ENCODE results near the gene CTBP2. TPM values are rescaled to one million over a fixed set of nuclear protein-coding genes. Genes with fewer than 3 reads are reported as not detected.

CTBP2 gene
- total RNA-seq, 6 experiments from 2014 or later, result 70.6 to 86.9 (median 78.8) TPM

DNA sequence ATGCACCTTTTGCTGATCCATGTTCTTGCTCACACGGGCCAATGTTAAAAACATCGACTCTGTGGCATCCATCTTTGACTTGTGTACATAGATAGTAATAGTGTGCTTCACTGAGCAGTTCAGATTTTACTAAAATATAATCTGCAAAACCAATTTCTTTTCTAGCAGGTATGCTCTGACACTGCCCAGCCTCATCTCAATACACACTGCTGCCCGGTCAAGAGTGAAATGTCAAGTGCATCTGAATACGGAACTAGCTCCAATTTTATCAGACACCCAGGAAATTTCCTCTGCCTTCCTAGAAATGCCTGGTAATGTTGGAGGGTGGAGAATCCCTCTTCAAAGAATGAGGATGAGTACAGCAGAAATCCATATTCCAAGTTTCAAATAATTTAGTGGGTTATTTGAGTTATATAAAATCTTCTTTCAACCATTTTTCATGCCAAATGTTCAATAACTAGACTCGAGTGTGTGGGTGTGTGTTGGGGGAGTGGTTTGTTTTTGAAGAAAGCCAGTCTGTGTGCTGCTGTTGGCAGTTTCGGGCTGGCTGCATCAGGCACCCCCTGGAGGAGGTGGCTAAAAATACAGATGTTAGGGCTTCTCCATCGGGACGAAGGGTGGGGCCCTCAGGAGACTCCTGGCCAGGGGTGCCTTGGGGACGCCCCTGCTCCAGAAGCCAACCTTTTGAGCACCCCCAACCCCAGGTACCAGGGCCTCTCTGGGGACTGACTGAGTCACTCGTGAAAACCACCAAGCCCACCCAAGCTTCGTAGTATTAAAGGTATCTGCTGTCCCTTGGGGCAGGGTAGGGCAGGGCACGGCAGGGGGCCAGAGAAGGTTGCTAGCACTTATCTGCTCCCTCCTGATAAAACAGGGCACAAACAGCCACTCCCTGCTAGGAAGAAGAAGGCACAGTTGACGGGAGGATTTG is 15.4 kb downstream of the CTBP2 start:
- Mint-ChIP-seq H3K36me3 (ENCODE audit: low read depth) (peaks cover 11% of the 10 kb centered on the region), H3K4me1 (ENCODE audit: low read depth) (peaks cover 67% of the 10 kb centered on the region), H3K27me3 (ENCODE audit: insufficient read depth) (peaks cover 2% of the 10 kb centered on the region), H3K4me3 (no peak overlapping the region), H3K27ac (peak overlapping the region; percentile 99), H3K9me3 (no peaks in the 10 kb centered on the region)
- TF ChIP-seq, protein P1, sequence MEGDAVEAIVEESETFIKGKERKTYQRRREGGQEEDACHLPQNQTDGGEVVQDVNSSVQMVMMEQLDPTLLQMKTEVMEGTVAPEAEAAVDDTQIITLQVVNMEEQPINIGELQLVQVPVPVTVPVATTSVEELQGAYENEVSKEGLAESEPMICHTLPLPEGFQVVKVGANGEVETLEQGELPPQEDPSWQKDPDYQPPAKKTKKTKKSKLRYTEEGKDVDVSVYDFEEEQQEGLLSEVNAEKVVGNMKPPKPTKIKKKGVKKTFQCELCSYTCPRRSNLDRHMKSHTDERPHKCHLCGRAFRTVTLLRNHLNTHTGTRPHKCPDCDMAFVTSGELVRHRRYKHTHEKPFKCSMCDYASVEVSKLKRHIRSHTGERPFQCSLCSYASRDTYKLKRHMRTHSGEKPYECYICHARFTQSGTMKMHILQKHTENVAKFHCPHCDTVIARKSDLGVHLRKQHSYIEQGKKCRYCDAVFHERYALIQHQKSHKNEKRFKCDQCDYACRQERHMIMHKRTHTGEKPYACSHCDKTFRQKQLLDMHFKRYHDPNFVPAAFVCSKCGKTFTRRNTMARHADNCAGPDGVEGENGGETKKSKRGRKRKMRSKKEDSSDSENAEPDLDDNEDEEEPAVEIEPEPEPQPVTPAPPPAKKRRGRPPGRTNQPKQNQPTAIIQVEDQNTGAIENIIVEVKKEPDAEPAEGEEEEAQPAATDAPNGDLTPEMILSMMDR (IDR thresholded peaks at IDR 0.05), result peak; percentile 73
- DNase-seq, result peak; percentile 45

- Mint-ChIP-seq H3K4me3 (no peak overlapping the region), H3K4me1 (ENCODE audit: low read depth) (peaks cover 59% of the 10 kb centered on the region), H3K9me3 (no peaks in the 10 kb centered on the region), H3K27ac (peak overlapping the region; percentile 16; the same call in 1 of the 2 replicates), H3K27me3 (ENCODE audit: insufficient read depth) (peaks cover 2% of the 10 kb centered on the region), H3K36me3 (ENCODE audit: low read depth) (peaks cover 6% of the 10 kb centered on the region)
- DNase-seq, result no peak
- TF ChIP-seq, protein P1 (IDR thresholded peaks at IDR 0.05), result no peak
These were observed 16.2 kb downstream of the CTBP2 start for GRCh38 chr10:125144206-125144605.

DNA sequence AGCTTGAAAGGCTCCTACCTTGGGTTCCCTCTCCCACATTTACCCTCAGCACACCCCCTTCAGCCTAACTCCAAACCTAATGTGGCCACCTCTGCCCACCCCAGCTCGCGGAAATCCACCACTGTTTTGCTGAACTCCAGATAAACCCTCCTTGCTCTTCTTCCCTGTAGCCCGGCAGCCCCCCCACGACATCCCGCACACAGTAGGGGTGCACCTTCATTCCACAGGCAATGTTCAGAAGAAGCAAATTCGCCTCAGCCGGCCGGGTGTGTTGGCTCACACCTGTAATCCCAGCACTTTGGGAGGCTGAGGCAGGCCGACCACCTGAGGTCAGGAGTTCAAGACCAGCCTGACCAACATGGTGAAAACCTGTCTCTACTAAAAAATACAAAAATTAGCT is 17.4 kb downstream of the CTBP2 start:
- peaks cover 50% of the 10 kb centered on the region for H3K4me1 Mint-ChIP-seq (ENCODE audit: low read depth)
- H3K27ac Mint-ChIP-seq, result 0 out of 2 replicates have a peak overlapping the region, but pooled peaks have one; percentile 47
- H3K36me3 Mint-ChIP-seq (ENCODE audit: low read depth), result peaks cover 6% of the 10 kb centered on the region; the same call in 1 of the 2 replicates
- H3K9me3 Mint-ChIP-seq, result no peaks in the 10 kb centered on the region
- TF ChIP-seq, protein P1 (IDR thresholded peaks at IDR 0.05), result no peak
- H3K4me3 Mint-ChIP-seq, result no peak overlapping the region
- peaks cover 2% of the 10 kb centered on the region for H3K27me3 Mint-ChIP-seq (ENCODE audit: insufficient read depth)
- DNase-seq, result no peak

DNA sequence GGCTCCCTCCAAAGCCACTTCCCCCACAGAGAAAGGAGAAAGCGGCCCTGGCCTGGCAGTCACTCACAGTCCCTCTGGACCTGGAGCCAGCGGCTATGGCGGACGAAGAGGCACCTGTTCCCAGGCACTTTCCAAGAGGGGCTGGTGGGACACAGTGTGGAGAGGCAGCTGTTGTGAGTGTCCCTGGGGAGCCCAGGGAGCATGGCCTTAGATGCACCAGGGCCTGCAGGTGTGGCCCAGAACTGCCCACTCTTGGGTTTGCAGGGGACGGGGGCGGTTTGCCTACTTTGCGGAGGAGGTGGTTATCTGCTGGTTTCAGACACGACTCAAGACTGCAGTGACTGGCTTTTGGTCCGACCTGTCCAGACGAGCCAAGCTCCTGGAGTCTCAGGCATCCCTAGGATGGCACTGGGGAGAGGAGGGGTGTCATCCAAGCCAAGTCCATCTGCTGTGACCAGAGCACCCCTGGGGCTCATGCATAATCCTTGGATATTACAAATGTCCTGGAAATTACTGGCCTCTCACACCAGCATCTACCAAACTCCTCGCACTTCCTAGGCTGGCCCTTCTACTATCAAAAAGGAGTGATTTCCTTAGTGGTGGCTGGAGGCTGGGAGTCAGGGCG is 18.4 kb downstream of the CTBP2 start:
- no peaks in the 10 kb centered on the region for H3K9me3 Mint-ChIP-seq
- H3K4me1 Mint-ChIP-seq (ENCODE audit: low read depth), result peaks cover 50% of the 10 kb centered on the region
- peaks cover 9% of the 10 kb centered on the region; the same call in 1 of the 2 replicates for H3K36me3 Mint-ChIP-seq (ENCODE audit: low read depth)
- no peak overlapping the region for H3K4me3 Mint-ChIP-seq
- DNase-seq, result no peak
- H3K27me3 Mint-ChIP-seq (ENCODE audit: insufficient read depth), result peaks cover 2% of the 10 kb centered on the region
- peak overlapping the region; percentile 58; the same call in 1 of the 2 replicates for H3K27ac Mint-ChIP-seq
- TF ChIP-seq, protein P1 (IDR thresholded peaks at IDR 0.05), result no peak

- H3K4me1 Mint-ChIP-seq (ENCODE audit: low read depth), result peaks cover 50% of the 10 kb centered on the region
- TF ChIP-seq, protein P1 (IDR thresholded peaks at IDR 0.05), result no peak
- H3K36me3 Mint-ChIP-seq (ENCODE audit: low read depth), result peaks cover 9% of the 10 kb centered on the region
- H3K27me3 Mint-ChIP-seq (ENCODE audit: insufficient read depth), result peaks cover 7% of the 10 kb centered on the region
- no peak for DNase-seq
- no peak overlapping the region for H3K4me3 Mint-ChIP-seq
- H3K27ac Mint-ChIP-seq, result peak overlapping the region; percentile 58; the same call in 1 of the 2 replicates
- no peaks in the 10 kb centered on the region for H3K9me3 Mint-ChIP-seq
These were observed 19.1 kb downstream of the CTBP2 start for GRCh38 chr10:125141150-125141859.
